ENCODE results near the gene RETSAT.
"Not testable (repeated sequence)": the region's sequence is repeated elsewhere in the genome, so short reads cannot be mapped to it uniquely, and the experiment has no call there.

DNA sequence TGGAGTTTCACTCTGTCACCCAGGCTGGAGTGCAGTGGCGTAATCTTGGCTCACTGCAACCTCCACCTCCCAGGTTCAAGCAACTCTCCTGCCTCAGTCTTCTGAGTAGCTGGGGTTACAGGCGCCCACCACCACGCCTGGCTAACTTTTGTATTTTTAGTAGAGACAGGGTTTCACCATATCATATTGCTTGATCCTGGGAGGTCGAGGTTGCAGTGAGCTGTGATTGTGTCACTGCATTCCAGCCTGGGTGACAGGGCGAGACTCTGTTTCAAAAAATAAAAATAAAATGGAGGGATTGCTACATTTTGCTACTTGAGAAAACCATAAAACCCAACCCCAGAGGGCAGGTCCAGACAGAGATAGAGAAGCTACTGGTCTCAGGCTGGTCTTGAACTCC lies 28.8 kb upstream of the RETSAT start:
- TF ChIP-seq POLR2AphosphoS5 (IDR thresholded peaks at IDR 0.05), result not testable (repeated sequence)
- TF ChIP-seq, protein P1, sequence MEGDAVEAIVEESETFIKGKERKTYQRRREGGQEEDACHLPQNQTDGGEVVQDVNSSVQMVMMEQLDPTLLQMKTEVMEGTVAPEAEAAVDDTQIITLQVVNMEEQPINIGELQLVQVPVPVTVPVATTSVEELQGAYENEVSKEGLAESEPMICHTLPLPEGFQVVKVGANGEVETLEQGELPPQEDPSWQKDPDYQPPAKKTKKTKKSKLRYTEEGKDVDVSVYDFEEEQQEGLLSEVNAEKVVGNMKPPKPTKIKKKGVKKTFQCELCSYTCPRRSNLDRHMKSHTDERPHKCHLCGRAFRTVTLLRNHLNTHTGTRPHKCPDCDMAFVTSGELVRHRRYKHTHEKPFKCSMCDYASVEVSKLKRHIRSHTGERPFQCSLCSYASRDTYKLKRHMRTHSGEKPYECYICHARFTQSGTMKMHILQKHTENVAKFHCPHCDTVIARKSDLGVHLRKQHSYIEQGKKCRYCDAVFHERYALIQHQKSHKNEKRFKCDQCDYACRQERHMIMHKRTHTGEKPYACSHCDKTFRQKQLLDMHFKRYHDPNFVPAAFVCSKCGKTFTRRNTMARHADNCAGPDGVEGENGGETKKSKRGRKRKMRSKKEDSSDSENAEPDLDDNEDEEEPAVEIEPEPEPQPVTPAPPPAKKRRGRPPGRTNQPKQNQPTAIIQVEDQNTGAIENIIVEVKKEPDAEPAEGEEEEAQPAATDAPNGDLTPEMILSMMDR (IDR thresholded peaks at IDR 0.05), result not testable (repeated sequence)

All from sigmoid colon (tissue), 4 donors.